Smooth muscle cell (in vitro differentiated cells): ENCODE measurements around the gene SHISAL1. TPM values are rescaled to one million over a fixed set of nuclear protein-coding genes. Genes with fewer than 3 reads are reported as not detected.

Experiments
- DNase-seq: peaks from one replicate; lab custom pipeline; 2025; ENCODE audit not compliant: unreplicated experiment; lab: John Stamatoyannopoulos, UW
- H2AFZ ChIP-seq: fragments of 200-600 bp; sonication (generic); 2 replicates; pipeline ENCODE4 v1.6.0; 2016; ENCODE audit warnings: antibody characterized with exemption, low read depth, mild to moderate bottlenecking
- H3F3A ChIP-seq: fragments of 200-600 bp; sonication (generic); 2 replicates; pipeline ENCODE4 v1.6.0; 2017; ENCODE audit warnings: antibody characterized with exemption, low read depth
- H3K27ac ChIP-seq: fragments of 200-600 bp; sonication (generic); 2 replicates; pipeline ENCODE4 v1.5.1; 2016; ENCODE audit warnings: low read depth, mild to moderate bottlenecking
- H3K27me3 ChIP-seq: fragments of 200-600 bp; sonication (generic); 2 replicates; pipeline ENCODE4 v1.6.1; 2016; ENCODE audit warnings: low read depth, mild to moderate bottlenecking
- H3K36me3 ChIP-seq: fragments of 200-600 bp; sonication (generic); 2 replicates; pipeline ENCODE4 v1.5.1; 2016; ENCODE audit warnings: low read depth
- H3K4me1 ChIP-seq: fragments of 200-600 bp; sonication (generic); 2 replicates; pipeline ENCODE4 v1.5.1; 2016; ENCODE audit warnings: low read depth
- H3K4me2 ChIP-seq: fragments of 200-600 bp; sonication (generic); 2 replicates; pipeline ENCODE4 v1.6.0; 2016; ENCODE audit warnings: mild to moderate bottlenecking
- H3K4me3 ChIP-seq: fragments of 200-600 bp; sonication (generic); 2 replicates; pipeline ENCODE4 v1.5.1; 2016; ENCODE audit warnings: mild to moderate bottlenecking
- H3K79me2 ChIP-seq: fragments of 200-600 bp; sonication (generic); 2 replicates; pipeline ENCODE4 v1.6.0; 2016; ENCODE audit warnings: low read depth, mild to moderate bottlenecking
- H3K9ac ChIP-seq: fragments of 200-600 bp; sonication (generic); 2 replicates; pipeline ENCODE4 v1.6.0; 2016; ENCODE audit warnings: low read depth
- H3K9me3 ChIP-seq: fragments of 200-600 bp; sonication (generic); replicated peaks from 2 replicates; pipeline ENCODE4 v1.5.1; 2016; ENCODE audit warnings: low read depth
- H4K20me1 ChIP-seq: fragments of 200-600 bp; sonication (generic); 2 replicates; pipeline ENCODE4 v1.6.0; 2016; ENCODE audit warnings: low read depth
- WGBS: methylation state at CpG from one replicate; pipeline ENCODE4 v1.1.7; 2016; ENCODE audit warnings: low lambda C conversion rate; 5-methylcytosine and 5-hydroxymethylcytosine counted together
- polyA plus RNA-seq: library from polyadenylated mRNA; unstranded; fragments of >200 nt; fragmentation: Nextera tagmentation; extraction: Ambion mirVana; gene quantifications from 2 replicates; pipeline ENCODE4 v1.2.1, GENCODE V29; 2016
- total RNA-seq: library from RNA; depleted of rRNA; stranded (reverse); fragments of >200 nt; gene quantifications from 2 replicates; pipeline ENCODE4 v1.2.3, GENCODE V29; 2014
- TF ChIP-seq, protein P1 (sequence below): fragments of 200-600 bp; sonication (generic); IDR thresholded peaks from 2 replicates; pipeline ENCODE4 v1.5.1; 2017; ENCODE audit warnings: borderline replicate concordance, mild to moderate bottlenecking, antibody characterized with exemption; ENCODE audit not compliant: insufficient read depth, poor library complexity, severe bottlenecking

SHISAL1 gene
- total and polyA plus RNA-seq, 2 experiments from 2014 or later: 0.78 to 1.9 TPM

- TF ChIP-seq, protein P1, sequence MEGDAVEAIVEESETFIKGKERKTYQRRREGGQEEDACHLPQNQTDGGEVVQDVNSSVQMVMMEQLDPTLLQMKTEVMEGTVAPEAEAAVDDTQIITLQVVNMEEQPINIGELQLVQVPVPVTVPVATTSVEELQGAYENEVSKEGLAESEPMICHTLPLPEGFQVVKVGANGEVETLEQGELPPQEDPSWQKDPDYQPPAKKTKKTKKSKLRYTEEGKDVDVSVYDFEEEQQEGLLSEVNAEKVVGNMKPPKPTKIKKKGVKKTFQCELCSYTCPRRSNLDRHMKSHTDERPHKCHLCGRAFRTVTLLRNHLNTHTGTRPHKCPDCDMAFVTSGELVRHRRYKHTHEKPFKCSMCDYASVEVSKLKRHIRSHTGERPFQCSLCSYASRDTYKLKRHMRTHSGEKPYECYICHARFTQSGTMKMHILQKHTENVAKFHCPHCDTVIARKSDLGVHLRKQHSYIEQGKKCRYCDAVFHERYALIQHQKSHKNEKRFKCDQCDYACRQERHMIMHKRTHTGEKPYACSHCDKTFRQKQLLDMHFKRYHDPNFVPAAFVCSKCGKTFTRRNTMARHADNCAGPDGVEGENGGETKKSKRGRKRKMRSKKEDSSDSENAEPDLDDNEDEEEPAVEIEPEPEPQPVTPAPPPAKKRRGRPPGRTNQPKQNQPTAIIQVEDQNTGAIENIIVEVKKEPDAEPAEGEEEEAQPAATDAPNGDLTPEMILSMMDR: no peak
- Histone ChIP-seq H3K4me2 (no peak overlapping the region), H2AFZ (no peak overlapping the region), H3K27ac (no peak overlapping the region), H4K20me1 (no peaks in the 10 kb centered on the region), H3F3A (no peaks in the 10 kb centered on the region), H3K4me1 (no peaks in the 10 kb centered on the region), H3K9ac (no peak overlapping the region), H3K27me3 (no peaks in the 10 kb centered on the region), H3K79me2 (no peaks in the 10 kb centered on the region), H3K36me3 (no peaks in the 10 kb centered on the region), H3K9me3 (no peaks in the 10 kb centered on the region), H3K4me3 (no peak overlapping the region)
- 95% methylated on average over 25 of the region's 25 CpGs for WGBS
- DNase-seq: no peak
Observed at GRCh38 chr22:44247923-44248892, 64.5 kb downstream of the SHISAL1 start.

DNA sequence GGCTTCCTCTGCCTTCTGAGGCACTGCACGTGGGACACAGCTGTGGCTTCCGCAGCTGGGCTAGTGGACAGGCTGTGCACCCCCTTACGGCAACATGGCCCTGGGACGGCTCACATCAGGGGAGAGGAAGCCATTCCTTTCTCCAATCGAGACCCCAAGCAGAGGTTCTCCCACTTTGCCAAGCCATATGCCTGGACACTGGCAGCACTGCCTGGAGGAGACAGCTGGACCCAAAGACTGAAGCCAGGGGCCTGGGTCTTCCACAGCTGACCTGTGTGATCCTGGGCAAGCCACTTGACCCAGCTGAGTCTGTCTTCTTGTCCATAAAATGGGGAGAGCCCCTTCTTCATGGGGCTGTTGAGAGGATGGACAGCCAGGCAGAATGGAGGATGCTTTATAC lies 65.4 kb downstream of the SHISAL1 start:
- DNase-seq: no peak
- no peaks in the 10 kb centered on the region for H3K36me3 ChIP-seq
- 90% methylated on average over 5 of the region's 5 CpGs for WGBS

GRCh38 chr22:44246615-44247326 lies 66.0 kb downstream of the SHISAL1 start:
- 96% methylated on average over 8 of the region's 8 CpGs for WGBS
- H4K20me1 ChIP-seq: no peaks in the 10 kb centered on the region

More for the DNA sequence above, 65.4 kb downstream of the SHISAL1 start:
- H3K9me3 ChIP-seq: no peaks in the 10 kb centered on the region
- no peaks in the 10 kb centered on the region for H3K4me1 ChIP-seq
- H3K4me2 ChIP-seq: no peak overlapping the region
- H2AFZ ChIP-seq: no peak overlapping the region
- H3K27ac ChIP-seq: no peak overlapping the region
- no peak overlapping the region for H3K9ac ChIP-seq
- H4K20me1 ChIP-seq: no peaks in the 10 kb centered on the region
- no peaks in the 10 kb centered on the region for H3K27me3 ChIP-seq
- H3F3A ChIP-seq: no peaks in the 10 kb centered on the region
- H3K4me3 ChIP-seq: no peak overlapping the region
- TF ChIP-seq, protein P1: no peak
- H3K79me2 ChIP-seq: no peaks in the 10 kb centered on the region

More at GRCh38 chr22:44246615-44247326, 66.0 kb downstream of the SHISAL1 start:
- Histone ChIP-seq H3K36me3 (no peaks in the 10 kb centered on the region), H3F3A (no peaks in the 10 kb centered on the region), H3K27ac (no peak overlapping the region), H3K79me2 (no peaks in the 10 kb centered on the region), H3K9ac (no peak overlapping the region), H3K4me3 (no peak overlapping the region), H3K4me1 (no peaks in the 10 kb centered on the region), H3K9me3 (no peaks in the 10 kb centered on the region), H3K4me2 (no peak overlapping the region), H2AFZ (no peak overlapping the region), H3K27me3 (no peaks in the 10 kb centered on the region)
- TF ChIP-seq, protein P1: no peak
- no peak for DNase-seq
